Erythroblast (primary cell): Measurements from ENCODE around the gene DDX41.

Experiments
- GATA1 ChIP-seq: IDR thresholded peaks from 2 replicates; pipeline ENCODE4 v1.6.1; 2011; ENCODE audit warnings: low read depth, mild to moderate bottlenecking, control low read depth, low read length, moderate library complexity
- POLR2A ChIP-seq: IDR thresholded peaks from 2 replicates; pipeline ENCODE4 v1.6.1; 2011; ENCODE audit warnings: mild to moderate bottlenecking, low read length

GRCh38 chr5:177539411-177539810, 22.6 kb upstream of the DDX41 start:
- TF ChIP-seq POLR2A (no peak), GATA1 (no peak)
